Ramos (cell line): ENCODE results near the gene GNG14.
"Not testable (repeated sequence)": the region's sequence is repeated elsewhere in the genome, so short reads cannot be mapped to it uniquely, and the experiment has no call there.

Experiments used
- in situ Hi-C: fragments of 300-500 bp; cut with MboI; formaldehyde crosslinking; loops from one replicate; pipeline ENCODE4 v1.14.3; 2022; ENCODE audit warnings: low sequenced_read_pairs; ENCODE audit not compliant: unreplicated experiment

GNG14 gene

DNA sequence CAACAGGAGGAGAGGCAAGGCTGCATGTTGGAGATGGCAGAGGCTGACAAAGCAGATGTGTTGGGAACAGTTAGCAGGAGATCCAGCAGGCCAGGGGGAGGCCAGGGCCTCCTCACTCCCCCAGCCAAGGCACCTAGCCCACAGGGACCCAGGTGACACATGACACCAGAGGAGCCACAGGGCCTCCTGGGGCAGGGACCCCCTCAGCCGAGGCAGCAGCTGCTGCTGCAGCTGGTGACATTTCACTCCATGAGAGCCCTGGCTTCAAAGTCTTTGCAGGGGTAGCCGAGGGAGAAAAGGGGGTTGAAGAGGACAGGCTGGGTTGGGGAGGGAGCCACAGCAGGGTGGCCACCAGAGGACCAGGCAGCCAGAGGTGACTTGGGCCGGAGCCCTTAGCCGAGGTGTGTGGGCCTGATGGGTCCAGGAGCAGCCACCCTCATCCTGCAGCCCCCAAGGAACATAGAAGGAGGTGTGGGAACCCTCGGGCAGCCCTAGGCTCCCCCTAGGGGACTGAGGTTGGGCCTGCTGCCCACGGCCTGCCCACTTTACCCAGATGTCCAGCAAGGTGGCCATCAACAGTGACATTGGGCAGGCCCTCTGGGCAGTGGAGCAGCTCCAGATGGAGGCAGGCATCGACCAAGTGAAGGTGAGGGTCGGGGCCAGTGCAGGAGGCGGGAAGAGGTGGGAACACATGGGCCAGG lies at the start of gene GNG14:
Gene GNG14, plus strand, starts transcription at position 503 of the 701 bp plus-strand sequence. Its CDS starts 51 bp downstream, at position 554.
- in situ Hi-C loops = no loop called here

- in situ Hi-C loops = no loop called here
Observed at GRCh38 chr19:12638611-12639182, 49.1 kb upstream of the GNG14 start.

- in situ Hi-C loops = no loop called here
Observed at GRCh38 chr19:12639901-12640613, 47.7 kb upstream of the GNG14 start.

GRCh38 chr19:12641456-12641855 lies 46.3 kb upstream of the GNG14 start:
- in situ Hi-C loops = no loop called here

DNA sequence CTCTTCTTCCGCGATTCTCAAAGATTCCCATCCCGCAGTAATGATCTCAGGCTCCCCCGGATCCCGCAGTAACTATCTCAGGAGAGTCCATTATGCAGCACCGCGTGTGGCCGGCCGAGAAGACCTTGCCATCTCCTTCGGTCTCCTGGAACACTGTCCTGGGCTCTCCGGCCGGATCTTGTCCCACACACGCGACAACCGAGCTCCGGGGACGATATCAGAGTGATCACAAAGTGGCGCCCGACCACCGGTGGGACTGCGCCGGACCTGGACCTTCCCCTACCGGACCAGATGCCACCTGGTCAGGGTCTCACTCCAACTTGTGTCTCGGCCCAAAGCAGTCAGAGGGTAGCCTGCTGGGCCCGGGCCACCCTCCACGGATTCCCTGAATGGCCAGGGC lies 45.3 kb upstream of the GNG14 start:
- in situ Hi-C loops = no loop called here

DNA sequence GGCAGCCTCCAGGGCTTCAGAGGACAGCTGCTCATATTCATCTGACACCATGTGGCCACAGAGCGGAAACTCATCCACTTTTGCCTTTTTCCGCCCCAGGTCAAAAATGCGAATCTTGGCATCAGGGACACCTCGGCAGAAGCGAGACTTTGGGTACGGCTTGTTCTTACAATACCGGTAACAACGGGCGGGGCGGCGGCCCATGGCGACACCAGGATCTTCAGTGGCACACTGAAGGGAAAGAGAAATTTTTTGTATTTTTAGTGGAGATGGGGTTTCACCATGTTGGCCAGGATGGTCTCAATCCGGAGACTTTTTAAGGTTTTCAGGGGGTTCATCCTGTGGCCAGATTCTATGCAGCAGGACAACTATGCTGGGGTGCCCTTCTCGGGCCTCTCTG lies 44.1 kb upstream of the GNG14 start:
- in situ Hi-C loops = not testable (repeated sequence)

DNA sequence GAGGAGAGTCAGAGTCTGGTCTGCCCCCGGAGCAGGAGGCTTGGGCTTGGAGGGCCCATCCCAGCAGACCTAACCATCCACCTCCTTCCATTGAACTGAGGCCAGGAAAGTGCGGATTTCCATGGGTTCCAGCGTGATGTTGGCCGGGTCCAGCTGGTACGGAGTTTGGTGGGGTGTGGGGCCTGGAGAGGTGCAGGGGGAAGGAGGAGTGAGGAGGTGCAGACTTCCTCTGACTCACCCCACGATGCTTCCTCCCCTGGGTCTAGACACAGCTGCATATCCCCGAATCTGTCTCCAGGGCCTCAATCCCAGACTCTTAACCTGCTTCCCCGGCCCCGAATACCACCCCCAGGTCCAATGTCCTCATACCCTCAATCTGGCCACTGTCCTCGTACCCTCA lies 41.2 kb upstream of the GNG14 start:
- in situ Hi-C loops = no loop called here

- in situ Hi-C loops = no loop called here
Observed at GRCh38 chr19:12647047-12647446, 40.8 kb upstream of the GNG14 start.

- in situ Hi-C loops = no loop called here
Observed at GRCh38 chr19:12647490-12648071, 40.2 kb upstream of the GNG14 start.

DNA sequence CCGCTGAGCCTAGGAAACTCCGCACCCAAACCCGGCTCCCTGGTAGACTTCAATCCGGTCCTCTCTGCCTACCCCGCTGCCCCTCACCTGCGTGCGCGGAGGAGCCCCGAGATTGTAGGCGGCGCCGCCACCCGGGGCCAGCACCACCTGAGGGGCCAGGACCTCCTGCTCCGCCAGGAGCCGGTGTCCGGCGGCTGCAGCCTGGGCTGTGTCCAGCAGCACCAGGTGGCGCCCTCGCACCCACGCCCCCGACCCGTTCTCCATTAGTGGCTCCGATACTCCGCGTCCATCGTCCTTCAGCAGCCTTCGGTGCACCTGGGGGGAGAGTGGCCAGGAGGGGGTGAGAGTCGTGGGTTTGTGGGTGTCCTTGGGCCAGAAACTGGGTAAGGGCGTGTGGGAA lies 39.7 kb upstream of the GNG14 start:
- in situ Hi-C loops = no loop called here

GRCh38 chr19:12649941-12650340 lies 37.9 kb upstream of the GNG14 start:
- in situ Hi-C loops = no loop called here

GRCh38 chr19:12652219-12652618 lies 35.6 kb upstream of the GNG14 start:
- in situ Hi-C loops = no loop called here

- in situ Hi-C loops = no loop called here
Observed at GRCh38 chr19:12655546-12655945, 32.3 kb upstream of the GNG14 start.

GRCh38 chr19:12656899-12657571 lies 30.8 kb upstream of the GNG14 start:
- in situ Hi-C loops = no loop called here

DNA sequence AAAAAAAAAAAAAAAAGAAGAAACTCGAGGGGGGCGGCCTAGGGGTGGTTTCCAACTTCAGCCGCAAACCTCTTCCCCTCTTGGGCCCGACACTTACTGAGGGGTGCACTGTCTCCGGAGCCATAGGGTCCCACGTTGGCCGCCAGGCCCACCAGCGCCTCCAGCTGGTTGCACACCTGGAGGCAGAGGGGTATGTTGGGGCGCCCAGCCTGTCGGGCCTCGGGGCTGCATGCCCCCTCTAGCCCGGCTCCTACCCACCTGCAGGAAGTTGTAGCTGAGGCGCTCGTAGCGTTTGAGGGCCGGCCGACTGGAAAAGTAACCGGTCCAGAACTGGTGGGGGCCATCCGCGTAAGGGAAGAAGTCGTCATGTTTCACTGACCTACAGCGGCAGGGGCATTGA lies 29.8 kb upstream of the GNG14 start:
- in situ Hi-C loops = no loop called here

GRCh38 chr19:12660980-12661379 lies 26.8 kb upstream of the GNG14 start:
- in situ Hi-C loops = no loop called here

DNA sequence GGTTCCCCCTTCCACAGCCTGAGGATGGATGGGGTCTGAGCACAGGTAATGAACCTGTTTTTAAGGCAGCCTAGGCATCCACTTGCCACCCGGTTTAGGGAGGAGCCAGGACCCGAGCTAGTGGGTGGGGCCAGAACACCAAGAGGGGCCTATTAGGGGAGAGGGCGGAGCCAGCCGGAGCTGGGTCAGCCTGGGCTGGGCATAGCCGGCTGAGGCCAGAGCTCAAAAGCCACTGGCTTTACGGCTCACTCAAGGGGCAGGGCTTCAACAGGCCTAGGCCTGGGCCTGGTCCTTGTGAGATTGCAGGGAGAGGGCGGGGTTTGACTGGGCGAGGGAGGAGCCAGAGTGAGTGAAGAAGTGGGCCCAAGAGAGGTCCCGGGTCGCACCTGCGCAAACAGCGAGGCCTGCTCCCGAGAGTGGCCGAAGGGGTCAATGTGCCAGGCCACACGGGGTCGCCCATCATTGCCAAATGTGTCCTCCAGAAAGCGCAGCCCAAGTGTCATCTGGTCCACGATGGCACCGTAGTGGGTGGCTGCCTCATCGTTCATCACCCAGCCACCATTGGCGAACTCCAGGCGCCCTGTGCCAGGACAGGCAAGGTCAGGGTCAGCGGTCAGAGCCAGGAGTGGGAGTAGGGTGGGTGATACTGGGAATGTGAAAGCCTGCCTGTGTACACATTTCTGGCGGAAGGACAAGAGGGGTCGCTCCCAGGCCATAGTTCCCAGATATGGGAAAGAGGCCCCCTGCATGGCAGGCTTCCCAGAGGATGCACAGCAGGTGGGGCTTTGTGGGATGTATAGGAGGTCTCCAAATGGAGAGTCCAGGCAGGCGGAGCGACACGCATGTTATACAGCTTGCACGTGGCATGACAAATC lies 23.2 kb upstream of the GNG14 start:
- in situ Hi-C loops = no loop called here

DNA sequence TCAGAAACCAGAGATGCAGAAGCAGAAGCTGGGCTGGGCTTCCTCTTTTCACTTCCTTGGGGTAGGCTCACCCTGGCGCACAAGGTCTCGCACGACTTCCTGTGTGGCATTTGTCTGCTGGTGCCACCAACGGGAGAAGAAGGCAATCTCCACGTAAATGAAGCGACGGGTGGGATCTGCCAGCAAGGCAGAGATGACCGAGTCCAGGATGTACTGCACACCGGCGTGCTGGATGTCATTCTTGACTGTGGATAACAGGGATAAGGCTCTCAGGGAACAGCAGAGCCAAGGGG lies 22.6 kb upstream of the GNG14 start:
- in situ Hi-C loops = no loop called here

- in situ Hi-C loops = no loop called here
Observed at GRCh38 chr19:12665671-12666264, 22.0 kb upstream of the GNG14 start.
